Left lung (tissue), 10 donors: ENCODE measurements around the gene ZNF148. TPM values are rescaled to one million over a fixed set of nuclear protein-coding genes. Genes with fewer than 3 reads are reported as not detected.
"Not testable (repeated sequence)": the region's sequence is repeated elsewhere in the genome, so short reads cannot be mapped to it uniquely, and the experiment has no call there.

Experiments used
- ATAC-seq: fragments of 200-7000 bp; cut with Tn5 transposase; one replicate; pipeline ENCODE4 v1.9.1; 2020; ENCODE audit warnings: moderate library complexity
- DNase-seq, 4 donors: peaks; one replicate each; pipeline ENCODE4 v3.0.0-alpha.2; 2013 to 2020
- H3K27ac ChIP-seq, 2 donors: fragments of 200-600 bp; sonication (generic) in 1 of 2; one replicate each; pipeline versions ENCODE4 v1.5.0 to v1.8.0; 2020 to 2021
- H3K27me3 ChIP-seq, 2 donors: fragments of 200-600 bp; sonication (generic) in 1 of 2; one replicate each; pipeline versions ENCODE4 v1.5.0 to v1.8.0; 2020 to 2021
- H3K36me3 ChIP-seq, 2 donors: fragments of 200-600 bp; sonication (generic) in 1 of 2; one replicate each; pipeline versions ENCODE4 v1.5.0 to v1.8.0; 2020 to 2021
- H3K4me1 ChIP-seq, 2 donors: fragments of 200-600 bp; one replicate each; pipeline ENCODE4 v1.8.0; 2021
- H3K4me3 ChIP-seq, 2 donors: fragments of 200-600 bp; sonication (generic) in 1 of 2; one replicate each; pipeline versions ENCODE4 v1.5.0 to v1.8.0; 2020 to 2021; ENCODE audit warnings: mild to moderate bottlenecking in 1 of 2
- H3K9me3 ChIP-seq, 2 donors: fragments of 200-600 bp; sonication (generic) in 1 of 2; one replicate each; pipeline versions ENCODE4 v1.5.0 to v1.8.0; 2020 to 2021
- intact Hi-C, 2 donors: fragments of 100-400 bp; cut with DNase I; formaldehyde crosslinking; loops; one replicate each; pipeline versions ENCODE4 v1.11.2 to v1.14.2; 2022
- polyA plus RNA-seq, 6 donors: library from polyadenylated mRNA; unstranded; fragments of 120-200 nt; gene quantifications; one replicate each; pipeline ENCODE4 v1.2.1, GENCODE V29; 2013; ENCODE audit not compliant: insufficient read length in 6 of 6
- total RNA-seq, 2 donors: library from RNA; stranded (reverse); fragmentation: NEBNext Ultra II Directional; extraction: Animal tissue kit (Norgen Biotek cat#: 25700); gene quantifications; one replicate each; pipeline ENCODE4 v1.2.1, GENCODE V29; 2021
- TF ChIP-seq, protein P1 (sequence below), 2 donors: fragments of 200-600 bp; sonication (generic) in 1 of 2; IDR thresholded peaks; one replicate each; pipeline versions ENCODE4 v1.5.0 to v1.8.0; 2021; ENCODE audit warnings: antibody characterized with exemption in 2 of 2
- donor health status: DM: no; HTN: yes; CAD: no.
- donor health status: DM: no; HTN: no; CAD: no.

The ZNF148 gene
- total and polyA plus RNA-seq, 8 donors, result 35.2 to 44.9 (median 40.3) TPM

DNA sequence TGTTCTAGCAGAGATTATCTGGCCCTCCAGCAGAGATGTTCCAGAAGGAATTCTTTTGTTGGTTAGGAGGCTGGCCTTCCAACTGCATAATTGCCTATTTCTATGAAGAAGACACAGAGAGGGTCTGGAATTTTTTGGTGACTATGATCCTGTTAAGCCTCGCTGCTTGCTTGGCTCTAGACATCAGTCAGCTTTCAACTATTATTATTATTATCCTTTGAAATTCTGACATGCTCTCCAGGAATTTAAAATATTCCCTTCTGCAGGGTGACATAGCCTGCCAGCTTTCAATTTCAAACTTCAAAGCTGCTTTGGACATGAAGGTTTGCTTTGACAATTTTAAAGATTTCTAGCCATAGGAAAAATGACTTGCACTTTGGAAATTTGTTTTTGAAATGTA lies 26.3 kb upstream of the ZNF148 start:
- TF ChIP-seq, protein P1, sequence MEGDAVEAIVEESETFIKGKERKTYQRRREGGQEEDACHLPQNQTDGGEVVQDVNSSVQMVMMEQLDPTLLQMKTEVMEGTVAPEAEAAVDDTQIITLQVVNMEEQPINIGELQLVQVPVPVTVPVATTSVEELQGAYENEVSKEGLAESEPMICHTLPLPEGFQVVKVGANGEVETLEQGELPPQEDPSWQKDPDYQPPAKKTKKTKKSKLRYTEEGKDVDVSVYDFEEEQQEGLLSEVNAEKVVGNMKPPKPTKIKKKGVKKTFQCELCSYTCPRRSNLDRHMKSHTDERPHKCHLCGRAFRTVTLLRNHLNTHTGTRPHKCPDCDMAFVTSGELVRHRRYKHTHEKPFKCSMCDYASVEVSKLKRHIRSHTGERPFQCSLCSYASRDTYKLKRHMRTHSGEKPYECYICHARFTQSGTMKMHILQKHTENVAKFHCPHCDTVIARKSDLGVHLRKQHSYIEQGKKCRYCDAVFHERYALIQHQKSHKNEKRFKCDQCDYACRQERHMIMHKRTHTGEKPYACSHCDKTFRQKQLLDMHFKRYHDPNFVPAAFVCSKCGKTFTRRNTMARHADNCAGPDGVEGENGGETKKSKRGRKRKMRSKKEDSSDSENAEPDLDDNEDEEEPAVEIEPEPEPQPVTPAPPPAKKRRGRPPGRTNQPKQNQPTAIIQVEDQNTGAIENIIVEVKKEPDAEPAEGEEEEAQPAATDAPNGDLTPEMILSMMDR (IDR thresholded peaks at IDR 0.05), result no peak
- H3K4me1 ChIP-seq, result no peaks in the 10 kb centered on the region
- H3K27ac ChIP-seq, result no peak overlapping the region
- intact Hi-C loops, result no loop called here
- no peaks in the 10 kb centered on the region for H3K36me3 ChIP-seq
- H3K4me3 ChIP-seq, result no peak overlapping the region
- no peak for ATAC-seq
- DNase-seq, result no peak
- no peaks in the 10 kb centered on the region for H3K27me3 ChIP-seq
- H3K9me3 ChIP-seq, result no peaks in the 10 kb centered on the region

DNA sequence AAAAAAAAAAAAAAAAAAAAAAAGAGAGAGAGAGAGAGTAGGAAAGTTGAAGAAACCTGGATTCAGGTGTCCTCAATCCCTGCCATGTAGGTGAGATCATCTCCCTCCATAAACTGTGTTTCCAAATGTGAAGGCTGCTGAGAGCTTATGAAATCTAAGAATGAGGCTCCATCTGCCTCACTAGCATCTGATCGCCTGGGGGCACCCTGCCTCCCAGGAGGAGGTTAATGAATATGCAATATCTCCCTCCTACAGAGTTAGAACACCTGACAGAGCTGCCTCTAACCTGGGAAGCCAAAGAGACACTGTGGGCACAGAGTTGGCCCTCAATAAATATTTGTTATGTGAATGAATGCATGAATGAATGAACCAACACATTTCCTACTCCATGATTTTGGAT lies 23.8 kb upstream of the ZNF148 start:
- intact Hi-C loops, result no loop called here
- H3K9me3 ChIP-seq, result no peaks in the 10 kb centered on the region
- ATAC-seq, result no peak
- H3K4me3 ChIP-seq, result no peak overlapping the region
- H3K36me3 ChIP-seq, result no peaks in the 10 kb centered on the region
- DNase-seq, result no peak
- H3K4me1 ChIP-seq, result no peaks in the 10 kb centered on the region
- TF ChIP-seq, protein P1 (IDR thresholded peaks at IDR 0.05), result no peak
- H3K27ac ChIP-seq, result no peak overlapping the region
- H3K27me3 ChIP-seq, result no peaks in the 10 kb centered on the region

DNA sequence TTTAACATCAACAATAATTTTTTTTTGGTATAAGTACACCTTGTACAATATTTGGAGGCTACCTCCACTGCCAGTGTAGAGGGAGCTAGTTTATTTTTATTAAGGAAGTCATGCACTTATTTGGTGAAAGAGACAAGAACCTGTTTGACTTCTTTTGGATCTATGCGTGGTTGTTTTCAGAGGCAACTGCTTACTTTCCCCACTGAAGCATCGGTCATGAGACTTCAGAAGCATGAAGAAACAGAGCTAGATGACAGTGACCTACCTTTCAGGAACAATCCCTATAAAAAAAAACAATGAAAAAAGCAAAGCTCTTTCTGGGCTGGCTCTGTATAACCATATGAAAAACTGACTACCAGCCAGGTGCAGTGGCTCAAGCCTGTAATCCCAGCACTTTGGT lies 20.0 kb upstream of the ZNF148 start:
- intact Hi-C loops, result no loop called here
- H3K27ac ChIP-seq, result no peak overlapping the region
- H3K9me3 ChIP-seq, result no peaks in the 10 kb centered on the region
- H3K4me1 ChIP-seq, result no peaks in the 10 kb centered on the region
- H3K4me3 ChIP-seq, result no peak overlapping the region
- H3K27me3 ChIP-seq, result no peaks in the 10 kb centered on the region
- TF ChIP-seq, protein P1 (IDR thresholded peaks at IDR 0.05), result no peak
- no peaks in the 10 kb centered on the region for H3K36me3 ChIP-seq
- ATAC-seq, result no peak
- DNase-seq, result peak in 1 of 4 donors; percentile 2

DNA sequence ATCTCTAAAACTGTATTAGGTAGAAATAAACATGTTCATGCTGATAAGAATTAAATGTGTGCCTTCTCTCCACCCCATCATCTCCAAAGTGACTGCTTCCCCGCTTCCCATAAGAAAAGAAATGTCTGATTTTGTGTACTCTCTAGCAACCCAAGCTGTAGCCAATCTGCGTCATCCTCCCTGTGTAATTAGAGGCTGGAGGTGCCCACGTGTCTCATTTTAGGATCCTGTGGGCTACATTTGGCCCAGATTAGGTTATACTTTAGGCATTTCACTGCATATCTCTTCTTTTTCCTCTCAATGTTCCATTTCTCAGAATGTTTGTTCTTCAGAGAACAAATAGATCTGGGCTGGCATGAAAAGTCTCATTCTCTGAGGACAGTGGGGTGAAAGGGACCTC lies 19.3 kb upstream of the ZNF148 start:
- intact Hi-C loops, result no loop called here
- Histone ChIP-seq H3K27me3 (no peaks in the 10 kb centered on the region), H3K27ac (no peak overlapping the region), H3K9me3 (no peaks in the 10 kb centered on the region), H3K4me1 (no peaks in the 10 kb centered on the region), H3K36me3 (no peaks in the 10 kb centered on the region), H3K4me3 (no peak overlapping the region)
- DNase-seq (no peak), ATAC-seq (no peak)
- TF ChIP-seq, protein P1 (IDR thresholded peaks at IDR 0.05), result no peak

- Histone ChIP-seq H3K27me3 (no peaks in the 10 kb centered on the region), H3K9me3 (no peaks in the 10 kb centered on the region), H3K4me3 (no peak overlapping the region), H3K27ac (no peak overlapping the region), H3K4me1 (no peaks in the 10 kb centered on the region), H3K36me3 (no peaks in the 10 kb centered on the region)
- TF ChIP-seq, protein P1 (IDR thresholded peaks at IDR 0.05), result no peak
- no peak for DNase-seq
- ATAC-seq, result no peak
- intact Hi-C loops, result no loop called here
Measured at GRCh38 chr3:125389282-125389681, 14.2 kb upstream of the ZNF148 start.

DNA sequence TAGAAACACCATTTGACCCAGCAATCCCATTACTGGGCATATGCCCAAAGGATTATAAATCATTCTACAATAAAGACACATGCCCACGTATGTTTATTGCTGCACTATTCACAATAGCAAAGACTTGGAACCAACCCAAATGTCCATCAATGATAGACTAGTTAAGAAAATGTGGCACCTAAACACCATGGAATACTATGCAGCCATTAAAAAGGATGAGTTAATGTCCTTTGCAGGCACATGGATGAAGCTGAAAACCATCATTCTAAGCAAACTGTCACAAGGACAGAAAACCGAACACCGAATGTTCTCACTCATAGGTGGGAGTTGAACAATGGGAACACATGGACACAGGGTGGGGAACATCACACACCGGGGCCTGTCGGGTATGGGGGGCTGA lies 13.2 kb upstream of the ZNF148 start:
- H3K9me3 ChIP-seq, ATAC-seq, H3K36me3 ChIP-seq, H3K27ac ChIP-seq, H3K4me3 ChIP-seq, intact Hi-C loops, H3K4me1 ChIP-seq, DNase-seq, H3K27me3 ChIP-seq: not testable (repeated sequence)
